SK-N-SH treated with all-trans-retinoic acid at 6 μM for 48 hours (cell line): ENCODE results near the gene IP6K3.

Experiments
- ARNTL ChIP-seq: fragments of 450-650 bp; formaldehyde crosslinking; IDR thresholded peaks from 2 replicates; pipeline ENCODE4 v1.5.0; 2020; ENCODE audit warnings: low read depth, mild to moderate bottlenecking, moderate library complexity, borderline replicate concordance
- BACH2 ChIP-seq: fragments of 250-450 bp; sonication (Bioruptor Pico); IDR thresholded peaks from 2 replicates; pipeline ENCODE4 v1.9.0; 2021; ENCODE audit warnings: mild to moderate bottlenecking, borderline replicate concordance
- ESRRG ChIP-seq: fragments of 250-450 bp; sonication (Bioruptor Pico); IDR thresholded peaks from 2 replicates; pipeline ENCODE4 v1.6.1; 2021; ENCODE audit warnings: mild to moderate bottlenecking
- ISL1 ChIP-seq: fragments of 250-450 bp; sonication (Bioruptor Pico); IDR thresholded peaks from 2 replicates; pipeline ENCODE4 v2.1.2; 2022; ENCODE audit warnings: mild to moderate bottlenecking, moderate library complexity
- TOX ChIP-seq: fragments of 250-450 bp; sonication (Bioruptor Pico); IDR thresholded peaks from 2 replicates; pipeline ENCODE4 v1.8.0; 2021; ENCODE audit warnings: mild to moderate bottlenecking, moderate library complexity, borderline replicate concordance
- ZC3H10 ChIP-seq: fragments of 250-450 bp; sonication (Bioruptor Pico); IDR thresholded peaks from 2 replicates; pipeline ENCODE4 v1.5.1; 2021; ENCODE audit warnings: mild to moderate bottlenecking, moderate library complexity
- ZFP3 ChIP-seq: fragments of 250-450 bp; sonication (Bioruptor Pico); IDR thresholded peaks from 2 replicates; pipeline ENCODE4 v1.5.0; 2020; ENCODE audit warnings: mild to moderate bottlenecking, moderate library complexity
- ZFP30 ChIP-seq: fragments of 450-650 bp; formaldehyde crosslinking; IDR thresholded peaks from 2 replicates; pipeline ENCODE4 v1.5.0; 2022; ENCODE audit warnings: mild to moderate bottlenecking, moderate library complexity
- ZNF70 ChIP-seq: fragments of 450-650 bp; formaldehyde crosslinking; IDR thresholded peaks from 2 replicates; pipeline ENCODE4 v1.5.0; 2020; ENCODE audit warnings: mild to moderate bottlenecking, moderate library complexity
- ZNF8 ChIP-seq: fragments of 450-650 bp; formaldehyde crosslinking; IDR thresholded peaks from 2 replicates; pipeline ENCODE4 v1.5.0; 2020; ENCODE audit warnings: mild to moderate bottlenecking, moderate library complexity
- TF ChIP-seq, protein P1 (sequence below): fragments of 250-450 bp; sonication (Bioruptor Pico); IDR thresholded peaks from 2 replicates; pipeline ENCODE4 v1.8.0; 2020; ENCODE audit warnings: mild to moderate bottlenecking, moderate library complexity, borderline replicate concordance
- TF ChIP-seq, protein P2 (sequence below): fragments of 250-450 bp; sonication (Bioruptor Pico); IDR thresholded peaks from 2 replicates; pipeline ENCODE4 v1.5.0; 2020; ENCODE audit warnings: mild to moderate bottlenecking, moderate library complexity
- TF ChIP-seq, protein P3 (sequence below): fragments of 250-450 bp; sonication (Bioruptor Pico); IDR thresholded peaks from 2 replicates; pipeline ENCODE4 v1.5.1; 2020; ENCODE audit warnings: low read depth, mild to moderate bottlenecking, moderate library complexity

DNA sequence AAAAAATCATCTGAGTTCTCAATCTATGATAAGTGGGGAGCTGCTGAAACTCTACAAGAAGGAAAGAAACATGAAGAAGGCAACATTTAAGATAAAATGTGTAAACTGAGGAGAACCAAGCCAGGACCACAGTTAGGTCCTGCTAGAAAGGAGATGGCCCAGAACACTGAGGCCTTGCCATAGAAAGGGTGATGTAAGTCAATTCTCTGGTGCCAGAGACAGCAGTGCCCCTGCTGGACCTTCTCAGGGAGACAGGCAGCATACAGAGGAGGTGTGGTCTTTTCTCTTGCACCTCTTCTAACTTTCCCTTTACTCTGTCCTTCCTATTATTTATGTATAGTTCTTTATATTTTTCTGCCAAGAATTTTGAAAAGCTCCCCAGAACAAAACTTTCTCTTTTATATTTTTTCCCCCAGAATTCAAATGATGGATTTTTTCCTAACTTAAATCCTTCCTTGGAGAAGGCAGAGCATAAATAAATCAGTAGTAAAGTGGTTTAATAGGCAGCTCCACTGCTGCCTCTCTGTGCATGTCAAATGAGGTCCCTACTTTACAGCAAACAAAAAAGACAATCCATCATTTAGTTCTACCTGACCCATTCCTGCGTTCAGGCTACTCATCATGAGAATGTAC, 44.2 kb downstream of the IP6K3 start:
- TF ChIP-seq, protein P1, sequence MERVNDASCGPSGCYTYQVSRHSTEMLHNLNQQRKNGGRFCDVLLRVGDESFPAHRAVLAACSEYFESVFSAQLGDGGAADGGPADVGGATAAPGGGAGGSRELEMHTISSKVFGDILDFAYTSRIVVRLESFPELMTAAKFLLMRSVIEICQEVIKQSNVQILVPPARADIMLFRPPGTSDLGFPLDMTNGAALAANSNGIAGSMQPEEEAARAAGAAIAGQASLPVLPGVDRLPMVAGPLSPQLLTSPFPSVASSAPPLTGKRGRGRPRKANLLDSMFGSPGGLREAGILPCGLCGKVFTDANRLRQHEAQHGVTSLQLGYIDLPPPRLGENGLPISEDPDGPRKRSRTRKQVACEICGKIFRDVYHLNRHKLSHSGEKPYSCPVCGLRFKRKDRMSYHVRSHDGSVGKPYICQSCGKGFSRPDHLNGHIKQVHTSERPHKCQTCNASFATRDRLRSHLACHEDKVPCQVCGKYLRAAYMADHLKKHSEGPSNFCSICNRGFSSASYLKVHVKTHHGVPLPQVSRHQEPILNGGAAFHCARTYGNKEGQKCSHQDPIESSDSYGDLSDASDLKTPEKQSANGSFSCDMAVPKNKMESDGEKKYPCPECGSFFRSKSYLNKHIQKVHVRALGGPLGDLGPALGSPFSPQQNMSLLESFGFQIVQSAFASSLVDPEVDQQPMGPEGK = no peak
- TF ChIP-seq, protein P2, sequence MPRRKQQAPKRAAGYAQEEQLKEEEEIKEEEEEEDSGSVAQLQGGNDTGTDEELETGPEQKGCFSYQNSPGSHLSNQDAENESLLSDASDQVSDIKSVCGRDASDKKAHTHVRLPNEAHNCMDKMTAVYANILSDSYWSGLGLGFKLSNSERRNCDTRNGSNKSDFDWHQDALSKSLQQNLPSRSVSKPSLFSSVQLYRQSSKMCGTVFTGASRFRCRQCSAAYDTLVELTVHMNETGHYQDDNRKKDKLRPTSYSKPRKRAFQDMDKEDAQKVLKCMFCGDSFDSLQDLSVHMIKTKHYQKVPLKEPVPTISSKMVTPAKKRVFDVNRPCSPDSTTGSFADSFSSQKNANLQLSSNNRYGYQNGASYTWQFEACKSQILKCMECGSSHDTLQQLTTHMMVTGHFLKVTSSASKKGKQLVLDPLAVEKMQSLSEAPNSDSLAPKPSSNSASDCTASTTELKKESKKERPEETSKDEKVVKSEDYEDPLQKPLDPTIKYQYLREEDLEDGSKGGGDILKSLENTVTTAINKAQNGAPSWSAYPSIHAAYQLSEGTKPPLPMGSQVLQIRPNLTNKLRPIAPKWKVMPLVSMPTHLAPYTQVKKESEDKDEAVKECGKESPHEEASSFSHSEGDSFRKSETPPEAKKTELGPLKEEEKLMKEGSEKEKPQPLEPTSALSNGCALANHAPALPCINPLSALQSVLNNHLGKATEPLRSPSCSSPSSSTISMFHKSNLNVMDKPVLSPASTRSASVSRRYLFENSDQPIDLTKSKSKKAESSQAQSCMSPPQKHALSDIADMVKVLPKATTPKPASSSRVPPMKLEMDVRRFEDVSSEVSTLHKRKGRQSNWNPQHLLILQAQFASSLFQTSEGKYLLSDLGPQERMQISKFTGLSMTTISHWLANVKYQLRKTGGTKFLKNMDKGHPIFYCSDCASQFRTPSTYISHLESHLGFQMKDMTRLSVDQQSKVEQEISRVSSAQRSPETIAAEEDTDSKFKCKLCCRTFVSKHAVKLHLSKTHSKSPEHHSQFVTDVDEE = no peak
- TF ChIP-seq, protein P3, sequence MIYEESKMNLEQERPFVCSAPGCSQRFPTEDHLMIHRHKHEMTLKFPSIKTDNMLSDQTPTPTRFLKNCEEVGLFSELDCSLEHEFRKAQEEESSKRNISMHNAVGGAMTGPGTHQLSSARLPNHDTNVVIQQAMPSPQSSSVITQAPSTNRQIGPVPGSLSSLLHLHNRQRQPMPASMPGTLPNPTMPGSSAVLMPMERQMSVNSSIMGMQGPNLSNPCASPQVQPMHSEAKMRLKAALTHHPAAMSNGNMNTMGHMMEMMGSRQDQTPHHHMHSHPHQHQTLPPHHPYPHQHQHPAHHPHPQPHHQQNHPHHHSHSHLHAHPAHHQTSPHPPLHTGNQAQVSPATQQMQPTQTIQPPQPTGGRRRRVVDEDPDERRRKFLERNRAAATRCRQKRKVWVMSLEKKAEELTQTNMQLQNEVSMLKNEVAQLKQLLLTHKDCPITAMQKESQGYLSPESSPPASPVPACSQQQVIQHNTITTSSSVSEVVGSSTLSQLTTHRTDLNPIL = no peak
- TF ChIP-seq ARNTL (CRISPR knock-in tag) (no peak), BACH2 (CRISPR knock-in tag) (no peak), ZC3H10 (CRISPR knock-in tag) (no peak), ZFP30 (CRISPR knock-in tag) (no peak), ZNF8 (CRISPR knock-in tag) (no peak), ZNF70 (CRISPR knock-in tag) (no peak), ZFP3 (CRISPR knock-in tag) (no peak), TOX (CRISPR knock-in tag) (no peak), ISL1 (no peak), ESRRG (CRISPR knock-in tag) (no peak)
